Activated CD4-positive, alpha-beta T cell treated with anti-CD3 and anti-CD28 coated beads for 48 hours (primary cell): ENCODE results near the gene OR8D4.
"Not testable (repeated sequence)": the region's sequence is repeated elsewhere in the genome, so short reads cannot be mapped to it uniquely, and the experiment has no call there.

Experiments
- DNase-seq: peaks from one replicate; pipeline ENCODE4 v3.0.0-alpha.2; 2020

The OR8D4 gene

GRCh38 chr11:123901867-123902266, at the start of gene OR8D4:
Gene OR8D4, plus strand, starts transcription at chr11:123902167. Its CDS starts 4,265 bp downstream, at chr11:123906432.
- DNase-seq: no peak

DNA sequence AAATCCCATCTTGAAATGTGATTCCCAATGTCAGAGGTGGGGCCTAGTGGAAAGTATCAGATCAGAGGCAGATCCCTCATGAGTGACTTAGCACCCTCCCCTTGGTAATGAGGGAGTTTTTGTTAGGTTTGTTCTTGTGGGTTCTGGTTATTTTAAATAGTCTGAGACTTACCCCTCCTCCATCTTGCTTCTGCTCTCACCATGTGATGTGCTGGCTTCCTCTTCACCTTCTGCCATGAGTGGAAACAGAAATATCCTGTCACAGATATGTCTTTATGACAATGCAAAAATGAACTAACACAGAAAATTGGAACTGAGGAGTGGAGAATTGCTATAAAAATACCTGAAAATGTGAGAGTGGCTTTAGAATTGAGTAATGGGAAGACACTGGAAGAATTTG, 49.6 kb upstream of the OR8D4 start:
- DNase-seq: no peak

DNA sequence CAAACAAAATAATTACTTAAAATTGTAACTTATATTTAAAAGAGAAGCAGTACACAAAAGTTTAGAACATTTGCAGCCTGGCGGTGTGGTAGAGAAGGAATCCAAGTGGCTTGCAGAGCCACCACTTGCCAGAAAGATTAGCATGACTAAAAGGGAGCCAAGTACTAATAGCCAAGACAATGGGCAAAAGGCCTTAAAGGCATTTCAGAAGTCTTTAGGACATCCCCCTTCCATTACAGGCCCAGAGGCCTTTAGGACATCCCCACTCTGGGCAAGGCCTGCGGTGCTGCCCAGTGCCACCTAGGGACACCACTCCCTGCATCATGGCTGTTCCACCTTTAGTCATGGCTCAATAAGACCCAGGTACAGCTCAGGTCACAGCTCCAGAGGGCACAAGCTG, 48.9 kb upstream of the OR8D4 start:
- DNase-seq: no peak

- no peak for DNase-seq
These were observed 45.5 kb upstream of the OR8D4 start for GRCh38 chr11:123856444-123856843.

DNA sequence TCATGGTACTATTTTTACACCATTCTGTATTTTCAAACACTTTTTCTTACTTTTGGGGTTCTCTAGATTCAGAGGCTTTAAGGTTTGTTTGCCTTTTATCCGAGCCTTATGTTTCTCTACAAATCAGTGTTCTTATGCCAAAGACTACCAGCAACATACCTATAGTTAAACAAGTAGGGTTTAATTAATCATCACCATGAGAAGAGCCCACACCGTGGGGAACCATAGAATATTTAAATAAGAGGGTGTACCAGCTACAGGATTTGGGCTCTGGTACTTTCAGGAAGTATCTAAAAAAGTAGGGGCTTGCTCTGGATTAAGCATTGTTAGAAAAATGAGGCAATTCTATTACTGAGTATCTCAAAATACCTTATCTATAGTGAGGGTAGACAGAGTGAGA, 42.2 kb upstream of the OR8D4 start:
- DNase-seq: no peak

- not testable (repeated sequence) for DNase-seq
These were observed 36.7 kb upstream of the OR8D4 start for GRCh38 chr11:123865293-123865692.

DNA sequence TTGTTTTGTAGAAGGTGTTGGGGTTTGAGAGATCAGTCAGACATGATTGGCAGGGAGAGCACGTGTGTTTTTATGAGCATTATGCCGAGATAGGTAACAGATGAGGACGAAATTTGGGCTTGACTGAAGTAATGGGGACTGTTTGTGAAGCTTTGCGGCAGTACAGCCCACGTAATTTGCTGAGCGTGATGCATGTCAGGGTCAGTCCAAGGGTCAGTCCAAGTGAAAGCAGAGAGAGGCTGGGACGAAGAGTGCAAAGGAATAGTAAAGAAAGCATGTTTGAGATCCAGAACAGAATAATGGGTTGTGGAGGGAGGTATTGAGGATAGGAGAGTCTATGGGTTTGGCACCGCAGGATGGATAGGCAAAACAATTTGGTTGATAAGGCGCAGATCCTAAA, 34.2 kb upstream of the OR8D4 start:
- not testable (repeated sequence) for DNase-seq

- no peak for DNase-seq
These were observed 21.1 kb upstream of the OR8D4 start for GRCh38 chr11:123880912-123881311.

- no peak for DNase-seq
These were observed 16.4 kb upstream of the OR8D4 start, which contains the start of gene TMEM225 for GRCh38 chr11:123885570-123885969. Gene TMEM225, minus strand, starts transcription at chr11:123885670. Its CDS starts 245 bp downstream, at chr11:123885425.

DNA sequence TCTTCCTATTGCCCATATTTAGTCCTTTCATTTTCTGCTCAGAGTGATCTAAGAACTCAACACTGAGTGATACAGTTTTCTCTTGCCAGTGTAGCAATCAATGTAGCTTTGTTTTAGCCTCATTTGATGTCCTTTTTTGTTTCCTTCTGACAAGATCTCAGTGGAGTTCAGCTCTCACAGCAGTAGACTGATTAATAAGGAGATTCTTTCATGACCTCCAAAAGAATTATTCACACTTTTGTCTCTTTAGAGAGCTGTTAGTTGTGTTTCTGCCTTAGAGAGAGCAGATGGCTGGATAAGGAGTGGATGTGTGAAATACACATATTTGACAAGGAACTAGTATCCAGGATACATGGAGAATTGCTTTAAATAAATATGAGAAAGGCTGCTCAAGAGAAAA, 9.9 kb upstream of the OR8D4 start:
- no peak for DNase-seq

- no peak for DNase-seq
These were observed 2.2 kb upstream of the OR8D4 start for GRCh38 chr11:123899792-123900191.

- DNase-seq: no peak
These were observed 2.0 kb downstream of the OR8D4 start for GRCh38 chr11:123903932-123904331.

GRCh38 chr11:123904932-123905331, 3.0 kb downstream of the OR8D4 start:
- DNase-seq: no peak

- DNase-seq: no peak
These were observed 3.9 kb downstream of the OR8D4 start for GRCh38 chr11:123905826-123906225.

DNA sequence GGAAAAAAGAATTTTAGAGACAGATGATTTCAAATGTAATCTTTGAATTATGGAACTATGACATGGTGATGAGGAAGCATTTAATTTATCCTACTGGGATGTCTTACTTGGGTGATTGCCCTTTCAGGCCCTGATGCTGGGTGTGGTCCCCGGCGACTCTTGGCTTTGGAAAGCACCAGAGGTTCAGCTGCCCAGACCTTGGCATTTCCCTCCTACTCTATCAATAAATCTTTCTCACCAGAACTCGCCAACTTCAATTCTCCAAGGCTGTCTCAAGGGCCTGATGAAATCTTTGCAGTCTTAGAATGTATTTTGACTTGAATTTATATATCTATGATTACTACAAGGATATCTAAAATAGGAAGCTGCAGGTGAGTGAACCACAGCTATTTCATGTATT, 19.0 kb downstream of the OR8D4 start:
- no peak for DNase-seq

- DNase-seq: no peak
These were observed 22.1 kb downstream of the OR8D4 start for GRCh38 chr11:123924027-123924426.

GRCh38 chr11:123939317-123939716, 37.4 kb downstream of the OR8D4 start, which contains the start of gene OR4D5:
Gene OR4D5, plus strand, starts transcription at chr11:123939617. Its CDS starts 0 bp downstream, at chr11:123939617.
- DNase-seq: no peak

- no peak for DNase-seq
These were observed 40.4 kb downstream of the OR8D4 start for GRCh38 chr11:123942413-123942812.

GRCh38 chr11:123943738-123944137, 41.8 kb downstream of the OR8D4 start, which contains the start of gene OR6T1:
Gene OR6T1, minus strand, starts transcription at chr11:123943838. Its CDS starts 0 bp downstream, at chr11:123943838.
- DNase-seq: no peak

- DNase-seq: no peak
These were observed 43.2 kb downstream of the OR8D4 start for GRCh38 chr11:123945132-123945531.

DNA sequence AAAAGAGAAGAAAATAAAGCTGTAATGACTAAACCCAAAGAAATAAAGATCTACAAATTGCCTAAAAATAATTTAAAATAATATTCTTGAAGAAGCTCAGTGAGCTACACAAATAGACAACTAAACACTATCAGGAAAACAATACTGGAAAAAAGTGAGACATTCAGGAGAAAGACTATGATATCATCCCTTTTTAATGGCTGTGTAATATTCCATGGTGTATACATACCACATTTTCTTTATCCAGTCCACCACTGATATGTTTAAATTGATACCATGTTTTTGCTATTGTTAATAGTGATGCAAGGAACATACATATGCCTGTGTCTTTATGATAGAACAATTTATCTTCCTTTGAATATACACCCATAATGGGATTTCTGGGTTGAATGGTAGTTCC, 54.8 kb downstream of the OR8D4 start:
- DNase-seq: no peak
